K562 (cell line): ENCODE results near the gene LRRC71. TPM values are rescaled to one million over a fixed set of nuclear protein-coding genes. Genes with fewer than 3 reads are reported as not detected.

Source experiments
- BRCA1 ChIP-seq, 2 experiments: fragments of 450-650 bp in 1 of 2; sonication (generic) in 1 of 2; formaldehyde crosslinking in 1 of 2; IDR thresholded peaks; 2 replicates each; pipeline versions ENCODE4 v1.5.0 to v1.6.1; 2017 to 2020; ENCODE audit warnings: mild to moderate bottlenecking in 1 of 2, missing genetic modification reagents in 1 of 2
- CREB5 ChIP-seq: fragments of 250-450 bp; sonication (Bioruptor Pico); IDR thresholded peaks from 2 replicates; pipeline ENCODE4 v1.5.0; 2020; ENCODE audit warnings: mild to moderate bottlenecking
- ETS1 ChIP-seq: conservative IDR thresholded peaks from 2 replicates; pipeline ENCODE4 v1.6.1; 2011; ENCODE audit warnings: low read depth, mild to moderate bottlenecking, low read length; ENCODE audit not compliant: control insufficient read depth
- ETV5 ChIP-seq: sonication (generic); formaldehyde crosslinking; IDR thresholded peaks from 2 replicates; pipeline ENCODE4 v1.4.0; 2020; ENCODE audit warnings: low read depth, mild to moderate bottlenecking, missing genetic modification reagents
- MCM3 ChIP-seq: fragments of 450-650 bp; IDR thresholded peaks from 2 replicates; pipeline ENCODE4 v1.6.1; 2016
- NBN ChIP-seq: fragments of 450-650 bp; IDR thresholded peaks from 2 replicates; pipeline ENCODE4 v1.6.1; 2016; ENCODE audit warnings: low read depth, mild to moderate bottlenecking
- NCOR1 ChIP-seq: fragments of 450-650 bp; IDR thresholded peaks from 2 replicates; pipeline ENCODE4 v1.6.1; 2016; ENCODE audit warnings: mild to moderate bottlenecking, moderate library complexity
- NEUROD1 ChIP-seq: fragments of 150-350 bp; IDR thresholded peaks from 2 replicates; pipeline ENCODE4 v1.6.1; 2014; ENCODE audit warnings: borderline replicate concordance, low read length, low read depth; ENCODE audit not compliant: partially characterized antibody
- POU5F1 ChIP-seq: fragments of 150-350 bp; IDR thresholded peaks from 2 replicates; pipeline ENCODE4 v1.6.1; 2014; ENCODE audit warnings: borderline replicate concordance, low read length, low read depth, mild to moderate bottlenecking; ENCODE audit not compliant: partially characterized antibody
- PTRF ChIP-seq: fragments of 450-650 bp; IDR thresholded peaks from 2 replicates; pipeline ENCODE4 v1.6.1; 2016; ENCODE audit warnings: mild to moderate bottlenecking, missing genetic modification characterization, missing compliant biosample characterization
- RBM22 ChIP-seq: fragments of 200-400 bp; formaldehyde crosslinking; IDR thresholded peaks from 2 replicates; pipeline ENCODE4 v1.6.1; 2018; ENCODE audit warnings: low read length, low read depth; ENCODE audit not compliant: poor library complexity, severe bottlenecking
- SMAD4 ChIP-seq: fragments of 250-450 bp; sonication (Bioruptor Pico); conservative IDR thresholded peaks from 2 replicates; pipeline ENCODE4 v1.8.0; 2021; ENCODE audit warnings: inconsistent platforms, mild to moderate bottlenecking, moderate library complexity
- SMARCA4 ChIP-seq: fragments of 450-650 bp; IDR thresholded peaks from 2 replicates; pipeline ENCODE4 v1.6.1; 2016
- TAF7 ChIP-seq: fragments of 450-650 bp; IDR thresholded peaks from 2 replicates; pipeline ENCODE4 v1.6.1; 2016; ENCODE audit warnings: missing genetic modification characterization, missing compliant biosample characterization
- ZNF224 ChIP-seq: sonication (generic); formaldehyde crosslinking; IDR thresholded peaks from 2 replicates; pipeline ENCODE4 v1.8.0; 2022; ENCODE audit warnings: mild to moderate bottlenecking, missing genetic modification reagents
- ZNF282 ChIP-seq: sonication (generic); formaldehyde crosslinking; IDR thresholded peaks from 2 replicates; pipeline ENCODE4 v1.8.1; 2023; ENCODE audit warnings: missing genetic modification reagents
- ZNF354B ChIP-seq: fragments of 250-450 bp; sonication (Bioruptor Pico); IDR thresholded peaks from 2 replicates; pipeline ENCODE4 v1.4.0; 2020
- ZNF707 ChIP-seq: fragments of 250-450 bp; sonication (Bioruptor Pico); conservative IDR thresholded peaks from 2 replicates; pipeline ENCODE4 v1.8.0; 2022; ENCODE audit warnings: inconsistent platforms, mild to moderate bottlenecking, moderate library complexity
- polyA plus RNA-seq, 8 experiments: library from polyadenylated mRNA; depleted of rRNA in 4 of 8; stranded (reverse) in 5 of 8; unstranded in 3 of 8; fragments of >200 nt; fragmentation: Nextera tagmentation in 2 of 8; fragmentation: Illumina TruSeq in 1 of 8; extraction: Ambion mirVana in 2 of 8; extraction: Trizol in 1 of 8; gene quantifications; 2 replicates each; pipeline versions ENCODE4 v1.2.1 to v1.2.3, GENCODE V29; 2011 to 2014; ENCODE audit warnings: inconsistent platforms in 1 of 8, missing spikeins in 1 of 8
- total RNA-seq, 7 experiments: library from RNA; depleted of rRNA in 6 of 7; stranded (reverse); fragments of >200 nt in 6 of 7; fragmentation: Illumina TruSeq in 2 of 7; extraction: Trizol in 2 of 7; gene quantifications; 2 replicates each; pipeline versions ENCODE4 v1.2.1 to v1.2.3, GENCODE V29; 2011 to 2021; ENCODE audit warnings: low replicate concordance in 1 of 7
- TF ChIP-seq, protein P1 (sequence below): sonication (generic); IDR thresholded peaks from 2 replicates; pipeline ENCODE4 v1.6.1; 2016
- TF ChIP-seq, protein P2 (sequence below): fragments of 250-450 bp; sonication (Bioruptor Pico); IDR thresholded peaks from 2 replicates; pipeline ENCODE4 v1.8.0; 2021; ENCODE audit warnings: moderate library complexity, mild to moderate bottlenecking, inconsistent platforms
- TF ChIP-seq, protein P3 (sequence below): fragments of 250-450 bp; sonication (Bioruptor Pico); IDR thresholded peaks from 2 replicates; pipeline ENCODE4 v1.4.0; 2020

LRRC71 gene
- total and polyA plus RNA-seq, 9 of the 15 experiments (the other 6 are each of a cell fraction or from before 2014, with no cell fraction given): 0.06 to 1.2 (median 0.51) TPM; not detected in 1

GRCh38 chr1:156914440-156914856 lies 6.0 kb upstream of the LRRC71 start (continued):
- TF ChIP-seq CREB5 (CRISPR knock-in tag): no peak
- no peak for TF ChIP-seq BRCA1 (IDR thresholded peaks at IDR 0.05)
- TF ChIP-seq BRCA1 (CRISPR knock-in tag; IDR thresholded peaks at IDR 0.05): no peak
- TF ChIP-seq RBM22: no peak
- TF ChIP-seq TAF7 (tag): no peak
- TF ChIP-seq POU5F1: no peak
- no peak for TF ChIP-seq PTRF
- no peak for TF ChIP-seq ZNF224 (CRISPR knock-in tag)
- TF ChIP-seq, protein P1, sequence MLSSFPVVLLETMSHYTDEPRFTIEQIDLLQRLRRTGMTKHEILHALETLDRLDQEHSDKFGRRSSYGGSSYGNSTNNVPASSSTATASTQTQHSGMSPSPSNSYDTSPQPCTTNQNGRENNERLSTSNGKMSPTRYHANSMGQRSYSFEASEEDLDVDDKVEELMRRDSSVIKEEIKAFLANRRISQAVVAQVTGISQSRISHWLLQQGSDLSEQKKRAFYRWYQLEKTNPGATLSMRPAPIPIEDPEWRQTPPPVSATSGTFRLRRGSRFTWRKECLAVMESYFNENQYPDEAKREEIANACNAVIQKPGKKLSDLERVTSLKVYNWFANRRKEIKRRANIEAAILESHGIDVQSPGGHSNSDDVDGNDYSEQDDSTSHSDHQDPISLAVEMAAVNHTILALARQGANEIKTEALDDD: no peak
- no peak for TF ChIP-seq ZNF707 (CRISPR knock-in tag)
- TF ChIP-seq MCM3: no peak
- TF ChIP-seq SMAD4 (CRISPR knock-in tag): peak; percentile 62; the same call in 1 of the 2 replicates
- peak; percentile 94 for TF ChIP-seq SMARCA4
- TF ChIP-seq ETV5 (CRISPR knock-in tag): peak; percentile 73; the same call in 1 of the 2 replicates
- peak; percentile 81 for TF ChIP-seq NBN
- TF ChIP-seq, protein P2, sequence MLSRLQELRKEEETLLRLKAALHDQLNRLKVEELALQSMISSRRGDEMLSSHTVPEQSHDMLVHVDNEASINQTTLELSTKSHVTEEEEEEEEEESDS: no peak
- TF ChIP-seq NCOR1: peak; percentile 72
- 0 out of 2 replicates have a peak, but pooled peaks have one; percentile 60 for TF ChIP-seq ETS1
- TF ChIP-seq, protein P3, sequence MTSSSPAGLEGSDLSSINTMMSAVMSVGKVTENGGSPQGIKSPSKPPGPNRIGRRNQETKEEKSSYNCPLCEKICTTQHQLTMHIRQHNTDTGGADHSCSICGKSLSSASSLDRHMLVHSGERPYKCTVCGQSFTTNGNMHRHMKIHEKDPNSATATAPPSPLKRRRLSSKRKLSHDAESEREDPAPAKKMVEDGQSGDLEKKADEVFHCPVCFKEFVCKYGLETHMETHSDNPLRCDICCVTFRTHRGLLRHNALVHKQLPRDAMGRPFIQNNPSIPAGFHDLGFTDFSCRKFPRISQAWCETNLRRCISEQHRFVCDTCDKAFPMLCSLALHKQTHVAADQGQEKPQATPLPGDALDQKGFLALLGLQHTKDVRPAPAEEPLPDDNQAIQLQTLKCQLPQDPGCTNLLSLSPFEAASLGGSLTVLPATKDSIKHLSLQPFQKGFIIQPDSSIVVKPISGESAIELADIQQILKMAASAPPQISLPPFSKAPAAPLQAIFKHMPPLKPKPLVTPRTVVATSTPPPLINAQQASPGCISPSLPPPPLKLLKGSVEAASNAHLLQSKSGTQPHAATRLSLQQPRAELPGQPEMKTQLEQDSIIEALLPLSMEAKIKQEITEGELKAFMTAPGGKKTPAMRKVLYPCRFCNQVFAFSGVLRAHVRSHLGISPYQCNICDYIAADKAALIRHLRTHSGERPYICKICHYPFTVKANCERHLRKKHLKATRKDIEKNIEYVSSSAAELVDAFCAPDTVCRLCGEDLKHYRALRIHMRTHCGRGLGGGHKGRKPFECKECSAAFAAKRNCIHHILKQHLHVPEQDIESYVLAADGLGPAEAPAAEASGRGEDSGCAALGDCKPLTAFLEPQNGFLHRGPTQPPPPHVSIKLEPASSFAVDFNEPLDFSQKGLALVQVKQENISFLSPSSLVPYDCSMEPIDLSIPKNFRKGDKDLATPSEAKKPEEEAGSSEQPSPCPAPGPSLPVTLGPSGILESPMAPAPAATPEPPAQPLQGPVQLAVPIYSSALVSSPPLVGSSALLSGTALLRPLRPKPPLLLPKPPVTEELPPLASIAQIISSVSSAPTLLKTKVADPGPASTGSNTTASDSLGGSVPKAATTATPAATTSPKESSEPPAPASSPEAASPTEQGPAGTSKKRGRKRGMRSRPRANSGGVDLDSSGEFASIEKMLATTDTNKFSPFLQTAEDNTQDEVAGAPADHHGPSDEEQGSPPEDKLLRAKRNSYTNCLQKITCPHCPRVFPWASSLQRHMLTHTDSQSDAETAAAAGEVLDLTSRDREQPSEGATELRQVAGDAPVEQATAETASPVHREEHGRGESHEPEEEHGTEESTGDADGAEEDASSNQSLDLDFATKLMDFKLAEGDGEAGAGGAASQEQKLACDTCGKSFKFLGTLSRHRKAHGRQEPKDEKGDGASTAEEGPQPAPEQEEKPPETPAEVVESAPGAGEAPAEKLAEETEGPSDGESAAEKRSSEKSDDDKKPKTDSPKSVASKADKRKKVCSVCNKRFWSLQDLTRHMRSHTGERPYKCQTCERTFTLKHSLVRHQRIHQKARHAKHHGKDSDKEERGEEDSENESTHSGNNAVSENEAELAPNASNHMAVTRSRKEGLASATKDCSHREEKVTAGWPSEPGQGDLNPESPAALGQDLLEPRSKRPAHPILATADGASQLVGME (CRISPR knock-in tag): peak; percentile 91
- TF ChIP-seq NEUROD1: peak; percentile 65
- no peak for TF ChIP-seq ZNF282 (CRISPR knock-in tag)
- no peak for TF ChIP-seq ZNF354B
